Stimulated activated naive CD8-positive, alpha-beta T cell treated with anti-CD3 and anti-CD28 coated beads, Interleukin-15, amount 100 ng/mL, for 72 hours (primary cell): ENCODE results near the gene FAM177B.
"Not testable (repeated sequence)": the region's sequence is repeated elsewhere in the genome, so short reads cannot be mapped to it uniquely, and the experiment has no call there.

Source experiments
- ATAC-seq: fragments of 150-1000 bp; cut with Tn5 transposase; 2 replicates; pipeline ENCODE4 v1.10.0; 2021; ENCODE audit warnings: mild to moderate bottlenecking, moderate library complexity
- DNase-seq, 2 donors: peaks; one replicate each; pipeline ENCODE4 v3.0.0; 2021 to 2022
- H3K27ac Mint-ChIP-seq, 2 donors: one replicate each; pipeline ENCODE4 v1.8.0; 2022; ENCODE audit warnings: mild to moderate bottlenecking in 2 of 2, mixed read lengths in 2 of 2, moderate library complexity in 2 of 2
- H3K27me3 Mint-ChIP-seq: one replicate; pipeline ENCODE4 v1.8.0; 2022; ENCODE audit warnings: mixed read lengths
- H3K4me1 Mint-ChIP-seq: one replicate; pipeline ENCODE4 v1.8.0; 2022; ENCODE audit warnings: mild to moderate bottlenecking, mixed read lengths
- H3K4me3 Mint-ChIP-seq, 2 donors: one replicate each; pipeline ENCODE4 v1.8.0; 2022; ENCODE audit warnings: mild to moderate bottlenecking in 2 of 2, mixed read lengths in 2 of 2, moderate library complexity in 1 of 2
- H3K9me3 Mint-ChIP-seq, 2 donors: one replicate each; pipeline ENCODE4 v1.8.0; 2022; ENCODE audit warnings: mixed read lengths in 2 of 2

Gene FAM177B

GRCh38 chr1:222728746-222729145, 8.3 kb upstream of the FAM177B start:
- H3K4me3 Mint-ChIP-seq = no peak overlapping the region
- DNase-seq (no peak), ATAC-seq (no peak)
- H3K9me3 Mint-ChIP-seq = no peaks in the 10 kb centered on the region
- no peaks in the 10 kb centered on the region for H3K27me3 Mint-ChIP-seq
- no peak overlapping the region for H3K27ac Mint-ChIP-seq
- peaks cover 13% of the 10 kb centered on the region for H3K4me1 Mint-ChIP-seq

- peaks cover 13% of the 10 kb centered on the region for H3K4me1 Mint-ChIP-seq
- H3K9me3 Mint-ChIP-seq = no peaks in the 10 kb centered on the region
- H3K4me3 Mint-ChIP-seq = no peak overlapping the region
- H3K27me3 Mint-ChIP-seq = no peaks in the 10 kb centered on the region
- ATAC-seq (no peak), DNase-seq (no peak)
- H3K27ac Mint-ChIP-seq = no peak overlapping the region
Observed at GRCh38 chr1:222730866-222731265, 6.1 kb upstream of the FAM177B start.

- H3K4me3 Mint-ChIP-seq = no peak overlapping the region
- H3K4me1 Mint-ChIP-seq = peaks cover 13% of the 10 kb centered on the region
- no peak for DNase-seq
- H3K27ac Mint-ChIP-seq = no peak overlapping the region
- H3K9me3 Mint-ChIP-seq = no peaks in the 10 kb centered on the region
- H3K27me3 Mint-ChIP-seq = no peaks in the 10 kb centered on the region
- peak; percentile 71 for ATAC-seq
Observed at GRCh38 chr1:222732216-222733159, 4.5 kb upstream of the FAM177B start.

- no peak overlapping the region for H3K27ac Mint-ChIP-seq
- H3K4me1 Mint-ChIP-seq = peaks cover 13% of the 10 kb centered on the region
- no peak for DNase-seq
- H3K27me3 Mint-ChIP-seq = no peaks in the 10 kb centered on the region
- no peak for ATAC-seq
- no peak overlapping the region for H3K4me3 Mint-ChIP-seq
- no peaks in the 10 kb centered on the region for H3K9me3 Mint-ChIP-seq
Observed at GRCh38 chr1:222734740-222735139, 2.3 kb upstream of the FAM177B start.

- Mint-ChIP-seq H3K27ac (no peak overlapping the region), H3K9me3 (no peaks in the 10 kb centered on the region), H3K4me3 (no peak overlapping the region), H3K27me3 (no peaks in the 10 kb centered on the region), H3K4me1 (peaks cover 11% of the 10 kb centered on the region)
- ATAC-seq = no peak
- DNase-seq = no peak
Observed at GRCh38 chr1:222736470-222736869, 532 bp upstream of the FAM177B start.

- DNase-seq = no peak
- no peak for ATAC-seq
- Mint-ChIP-seq H3K4me3 (no peak overlapping the region), H3K9me3 (no peaks in the 10 kb centered on the region), H3K4me1 (no peaks in the 10 kb centered on the region), H3K27me3 (no peaks in the 10 kb centered on the region), H3K27ac (no peak overlapping the region)
Observed at GRCh38 chr1:222739465-222739864, 2.5 kb downstream of the FAM177B start.

- H3K4me3 Mint-ChIP-seq = no peak overlapping the region
Observed at GRCh38 chr1:222739929-222740328, 2.9 kb downstream of the FAM177B start.

GRCh38 chr1:222741630-222742457, 4.8 kb downstream of the FAM177B start:
- H3K9me3 Mint-ChIP-seq, H3K27me3 Mint-ChIP-seq, DNase-seq, H3K27ac Mint-ChIP-seq, H3K4me3 Mint-ChIP-seq, H3K4me1 Mint-ChIP-seq, ATAC-seq: not testable (repeated sequence)

More at GRCh38 chr1:222739929-222740328, 2.9 kb downstream of the FAM177B start:
- H3K27me3 Mint-ChIP-seq = no peaks in the 10 kb centered on the region
- ATAC-seq (no peak), DNase-seq (no peak)
- no peak overlapping the region for H3K27ac Mint-ChIP-seq
- H3K9me3 Mint-ChIP-seq = no peaks in the 10 kb centered on the region
- no peaks in the 10 kb centered on the region for H3K4me1 Mint-ChIP-seq

GRCh38 chr1:222749927-222750326, 12.9 kb downstream of the FAM177B start:
- Mint-ChIP-seq H3K4me3 (no peak overlapping the region), H3K9me3 (no peaks in the 10 kb centered on the region), H3K27me3 (peaks cover 7% of the 10 kb centered on the region), H3K27ac (no peak overlapping the region), H3K4me1 (no peaks in the 10 kb centered on the region)
- no peak for DNase-seq
- no peak for ATAC-seq

GRCh38 chr1:222750651-222751050, 13.6 kb downstream of the FAM177B start:
- Mint-ChIP-seq H3K27me3 (peaks cover 10% of the 10 kb centered on the region), H3K4me3 (no peak overlapping the region), H3K4me1 (no peaks in the 10 kb centered on the region), H3K27ac (no peak overlapping the region), H3K9me3 (no peaks in the 10 kb centered on the region)
- ATAC-seq (no peak), DNase-seq (no peak)

- Mint-ChIP-seq H3K4me1 (no peaks in the 10 kb centered on the region), H3K27me3 (peaks cover 16% of the 10 kb centered on the region), H3K27ac (no peak overlapping the region), H3K9me3 (no peaks in the 10 kb centered on the region), H3K4me3 (no peak overlapping the region)
- no peak for ATAC-seq
- no peak for DNase-seq
Observed at GRCh38 chr1:222751255-222751654, 14.3 kb downstream of the FAM177B start.

GRCh38 chr1:222754366-222755139, 17.6 kb downstream of the FAM177B start:
- no peaks in the 10 kb centered on the region for H3K9me3 Mint-ChIP-seq
- H3K27ac Mint-ChIP-seq = no peak overlapping the region
- H3K4me1 Mint-ChIP-seq = no peaks in the 10 kb centered on the region
- DNase-seq (no peak), ATAC-seq (no peak)
- H3K4me3 Mint-ChIP-seq = no peak overlapping the region
- peaks cover 11% of the 10 kb centered on the region for H3K27me3 Mint-ChIP-seq

- Mint-ChIP-seq H3K27ac (no peak overlapping the region), H3K4me3 (no peak overlapping the region), H3K9me3 (no peaks in the 10 kb centered on the region), H3K4me1 (no peaks in the 10 kb centered on the region), H3K27me3 (peaks cover 11% of the 10 kb centered on the region)
- ATAC-seq (no peak), DNase-seq (no peak)
Observed at GRCh38 chr1:222757646-222758268, 20.8 kb downstream of the FAM177B start.

- H3K27ac Mint-ChIP-seq = no peak overlapping the region
- no peaks in the 10 kb centered on the region for H3K9me3 Mint-ChIP-seq
- peaks cover 11% of the 10 kb centered on the region for H3K27me3 Mint-ChIP-seq
- ATAC-seq = no peak
- DNase-seq = no peak
- H3K4me1 Mint-ChIP-seq = no peaks in the 10 kb centered on the region
- no peak overlapping the region for H3K4me3 Mint-ChIP-seq
Observed at GRCh38 chr1:222759451-222760035, 22.5 kb downstream of the FAM177B start.

- H3K4me1 Mint-ChIP-seq = no peaks in the 10 kb centered on the region
Observed at GRCh38 chr1:222761083-222761482, 24.1 kb downstream of the FAM177B start.

More at GRCh38 chr1:222761083-222761482, 24.1 kb downstream of the FAM177B start:
- Mint-ChIP-seq H3K27me3 (peaks cover 4% of the 10 kb centered on the region), H3K27ac (no peak overlapping the region), H3K4me3 (no peak overlapping the region), H3K9me3 (no peaks in the 10 kb centered on the region)
- DNase-seq (no peak), ATAC-seq (no peak)
